Natural killer cell treated with Interleukin-12 subunit alpha and Interleukin-12 subunit beta and Interleukin-15 and Interleukin-18, amount 100 ng/mL, for 72 hours (primary cell): ENCODE measurements around the gene CDC42BPA. TPM values are rescaled to one million over a fixed set of nuclear protein-coding genes. Genes with fewer than 3 reads are reported as not detected.
"Not testable (repeated sequence)": the region's sequence is repeated elsewhere in the genome, so short reads cannot be mapped to it uniquely, and the experiment has no call there.

ENCODE experiments used
- ATAC-seq, 2 donors: fragments of 150-1000 bp; cut with Tn5 transposase in 1 of 2; sonication (Bioruptor Pico), chemical (Tn5 transposase) in 1 of 2; 2 replicates each; pipeline ENCODE4 v1.10.0; 2021
- DNase-seq: peaks from one replicate; pipeline ENCODE4 v3.0.0; 2022; ENCODE audit warnings: low spot score
- H3K27ac Mint-ChIP-seq, 2 donors: 1 replicate in 1 of 2; 2 replicates in 1 of 2; pipeline ENCODE4 v1.8.0; 2022; ENCODE audit warnings: mixed read lengths in 2 of 2, mild to moderate bottlenecking in 1 of 2, moderate library complexity in 1 of 2
- H3K27me3 Mint-ChIP-seq, 2 donors: 1 replicate in 1 of 2; 2 replicates in 1 of 2; pipeline ENCODE4 v1.8.0; 2022; ENCODE audit warnings: mixed read lengths in 2 of 2
- H3K36me3 Mint-ChIP-seq: one replicate; pipeline ENCODE4 v1.8.0; 2022; ENCODE audit warnings: mixed read lengths
- H3K4me1 Mint-ChIP-seq, 2 donors: 1 replicate in 1 of 2; 2 replicates in 1 of 2; pipeline ENCODE4 v1.8.0; 2022; ENCODE audit warnings: low read depth in 2 of 2, mixed read lengths in 2 of 2, mild to moderate bottlenecking in 1 of 2
- H3K4me3 Mint-ChIP-seq: one replicate; pipeline ENCODE4 v1.8.0; 2022; ENCODE audit warnings: mixed read lengths
- H3K9me3 Mint-ChIP-seq: 2 replicates; pipeline ENCODE4 v1.8.0; 2022; ENCODE audit warnings: mixed read lengths
- total RNA-seq, 2 donors: library from RNA; stranded (reverse); gene quantifications; one replicate each; pipeline ENCODE4 v1.2.3, GENCODE V29; 2022

Gene CDC42BPA
- total RNA-seq, 2 donors from 2014 or later = 0.64 to 2.8 TPM

DNA sequence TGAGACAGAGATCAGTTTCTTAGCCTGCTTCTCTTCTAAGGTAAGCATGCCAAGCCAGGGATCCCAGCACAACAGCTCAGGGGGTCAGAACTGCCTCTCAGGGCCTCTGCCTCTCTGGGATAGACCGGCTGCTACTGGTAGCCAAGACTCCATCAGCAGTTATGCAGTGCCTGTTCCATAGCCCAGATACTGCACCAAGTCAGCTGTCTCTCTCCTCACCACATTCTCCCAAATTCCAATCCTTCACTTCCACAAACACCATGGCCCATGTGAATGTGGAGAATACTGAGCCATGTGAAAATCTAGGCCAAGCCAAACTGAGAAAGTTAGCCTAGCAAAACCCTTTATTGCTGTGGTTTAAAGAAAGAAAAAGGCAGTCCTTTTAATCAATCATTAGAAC, 37.5 kb downstream of the CDC42BPA start:
- no peak for ATAC-seq
- Mint-ChIP-seq H3K4me3 (no peak overlapping the region), H3K36me3 (peaks cover under 1% of the 10 kb centered on the region), H3K9me3 (no peaks in the 10 kb centered on the region), H3K27me3 (peaks cover 0 to 2% of the 10 kb centered on the region in 2 donors), H3K4me1 (no peaks in the 10 kb centered on the region), H3K27ac (no peak overlapping the region)
- DNase-seq = no peak

DNA sequence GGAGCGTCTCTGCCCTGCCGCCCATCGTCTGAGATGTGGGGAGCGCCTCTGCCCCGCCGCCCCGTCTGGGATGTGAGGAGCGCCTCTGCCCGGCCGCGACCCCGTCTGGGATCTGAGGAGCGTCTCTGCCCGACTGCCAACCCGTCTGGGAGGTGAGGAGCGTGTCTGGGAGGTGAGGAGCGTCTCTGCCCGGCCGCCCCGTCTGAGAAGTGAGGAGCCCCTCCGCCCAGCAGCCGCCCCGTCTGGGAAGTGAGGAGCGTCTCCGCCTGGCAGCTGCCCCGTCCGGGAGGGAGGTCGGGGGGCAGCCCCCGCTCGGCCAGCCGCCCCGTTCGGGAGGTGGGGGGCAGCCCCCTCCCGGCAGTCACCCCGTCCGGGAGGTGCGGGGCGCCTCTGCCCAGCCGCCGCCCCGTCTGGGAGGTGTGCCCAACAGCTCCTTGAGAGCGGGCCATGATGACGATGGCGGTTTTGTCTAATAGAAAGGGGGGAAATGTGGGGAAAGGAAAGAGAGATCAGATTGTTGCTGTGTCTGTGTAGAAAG, 42.1 kb downstream of the CDC42BPA start:
- H3K36me3 Mint-ChIP-seq, DNase-seq, H3K27me3 Mint-ChIP-seq, H3K9me3 Mint-ChIP-seq, H3K4me1 Mint-ChIP-seq, ATAC-seq, H3K27ac Mint-ChIP-seq, H3K4me3 Mint-ChIP-seq: not testable (repeated sequence)

DNA sequence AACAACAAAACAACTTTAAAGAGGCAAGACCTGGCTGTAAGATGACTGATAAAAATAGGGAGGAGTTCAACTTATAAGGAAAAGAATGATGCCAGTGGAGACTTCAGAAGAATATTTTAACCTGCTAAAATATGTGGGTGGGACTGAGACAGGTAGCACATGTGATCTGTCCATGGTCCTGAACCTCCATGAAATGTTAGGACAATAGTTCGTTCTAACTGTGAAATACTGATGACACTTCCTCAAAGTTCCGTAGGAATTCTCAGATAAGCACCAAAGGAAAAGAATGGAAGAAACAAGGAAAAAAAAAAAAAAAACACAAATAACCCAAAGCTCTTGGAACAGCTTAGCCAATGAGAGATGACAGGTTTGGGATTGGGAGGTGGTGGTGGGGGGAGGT, 44.7 kb downstream of the CDC42BPA start:
- ATAC-seq = no peak
- Mint-ChIP-seq H3K36me3 (no peaks in the 10 kb centered on the region), H3K9me3 (no peaks in the 10 kb centered on the region), H3K27me3 (peaks cover 4 to 7% of the 10 kb centered on the region in 2 donors), H3K4me1 (no peaks in the 10 kb centered on the region), H3K27ac (no peak overlapping the region), H3K4me3 (no peak overlapping the region)
- no peak for DNase-seq

DNA sequence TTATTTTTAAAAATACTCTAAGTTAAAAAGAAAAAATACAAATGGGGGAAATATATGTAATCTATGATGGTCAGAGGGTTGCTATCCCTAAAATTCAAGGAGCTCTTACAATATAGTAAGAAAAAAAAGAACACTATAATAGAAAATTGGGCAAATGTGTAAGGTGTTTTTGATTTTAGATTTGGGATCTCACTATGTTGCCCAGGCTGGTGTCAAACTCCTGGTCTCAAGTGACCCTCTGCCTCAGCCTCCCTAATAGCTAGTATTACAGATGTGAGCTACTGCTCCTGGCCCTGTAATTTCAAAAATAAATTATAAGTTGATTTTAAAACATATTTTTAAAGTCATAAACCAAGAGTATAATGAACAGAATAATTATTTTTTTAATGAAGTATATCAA, 45.9 kb downstream of the CDC42BPA start:
- Mint-ChIP-seq H3K4me3 (no peak overlapping the region), H3K36me3 (no peaks in the 10 kb centered on the region), H3K4me1 (no peaks in the 10 kb centered on the region), H3K27ac (no peak overlapping the region), H3K9me3 (no peaks in the 10 kb centered on the region), H3K27me3 (peaks cover 7% of the 10 kb centered on the region in 2 donors)
- DNase-seq (no peak), ATAC-seq (no peak)

DNA sequence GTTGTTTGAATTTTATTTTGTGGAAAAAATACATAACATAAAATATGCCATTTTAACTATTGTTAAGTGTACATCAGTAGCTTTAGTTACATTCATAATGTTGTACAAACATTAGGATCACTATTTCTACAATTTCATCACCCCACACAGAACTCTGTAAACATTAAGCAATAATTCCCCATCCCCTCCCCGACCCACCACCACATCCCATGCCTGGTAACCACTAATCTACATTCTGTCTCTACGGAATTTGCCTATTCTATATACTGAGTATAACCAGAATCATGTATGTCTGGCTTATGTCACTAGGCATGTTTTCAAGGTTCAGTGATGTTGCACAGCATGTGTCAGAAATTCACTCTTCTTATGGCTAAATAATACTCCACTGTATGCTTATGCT, 47.7 kb downstream of the CDC42BPA start:
- Mint-ChIP-seq H3K36me3 (no peaks in the 10 kb centered on the region), H3K27ac (no peak overlapping the region), H3K27me3 (peaks cover 7 to 12% of the 10 kb centered on the region in 2 donors), H3K4me3 (no peak overlapping the region), H3K4me1 (no peaks in the 10 kb centered on the region), H3K9me3 (no peaks in the 10 kb centered on the region)
- no peak for ATAC-seq
- DNase-seq = no peak

DNA sequence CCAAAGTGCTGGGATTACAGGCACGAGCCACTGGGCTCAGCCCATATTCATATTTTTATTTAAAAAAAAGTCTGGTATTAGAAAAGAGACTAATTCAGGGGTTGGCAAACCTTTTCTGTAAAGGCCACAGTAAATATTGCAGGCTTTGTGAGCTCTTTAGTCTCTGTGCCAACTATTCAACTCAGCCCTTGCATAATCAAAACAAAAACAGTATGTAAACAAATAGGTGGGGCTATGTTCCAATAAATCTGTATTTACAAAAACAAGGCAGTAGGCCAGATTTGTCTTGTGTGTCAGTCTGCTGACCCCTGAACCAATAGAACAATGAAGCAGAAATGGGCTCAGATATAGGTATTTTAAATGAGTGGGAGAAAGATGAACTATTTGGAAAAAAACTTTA, 49.3 kb downstream of the CDC42BPA start:
- ATAC-seq (no peak), DNase-seq (no peak)
- no peaks in the 10 kb centered on the region for H3K9me3 Mint-ChIP-seq
- peaks cover 7 to 12% of the 10 kb centered on the region in 2 donors for H3K27me3 Mint-ChIP-seq
- no peak overlapping the region for H3K4me3 Mint-ChIP-seq
- H3K27ac Mint-ChIP-seq = no peak overlapping the region
- H3K36me3 Mint-ChIP-seq = no peaks in the 10 kb centered on the region
- H3K4me1 Mint-ChIP-seq = no peaks in the 10 kb centered on the region

DNA sequence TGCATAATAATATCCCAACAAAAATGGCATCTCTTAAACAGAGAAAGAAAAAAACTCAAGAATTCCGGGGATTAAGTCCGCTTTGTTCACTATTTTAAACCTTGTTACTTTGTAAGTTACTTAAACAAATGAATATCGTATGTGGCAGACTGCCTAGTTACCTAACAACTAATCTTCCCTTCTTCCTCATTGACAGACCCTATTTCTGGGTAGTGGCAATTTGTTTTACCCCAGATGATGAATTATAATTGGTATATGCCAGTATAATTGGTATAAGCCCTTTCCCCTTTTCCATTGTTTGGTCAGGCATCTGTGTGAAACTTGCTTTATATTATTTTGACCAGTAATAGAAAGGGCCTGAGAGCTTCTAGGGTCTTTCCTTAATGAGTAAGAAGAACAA, 52.4 kb downstream of the CDC42BPA start:
- no peak for DNase-seq
- Mint-ChIP-seq H3K27me3 (peaks cover 7 to 12% of the 10 kb centered on the region in 2 donors), H3K36me3 (no peaks in the 10 kb centered on the region), H3K9me3 (no peaks in the 10 kb centered on the region), H3K4me3 (no peak overlapping the region), H3K4me1 (no peaks in the 10 kb centered on the region), H3K27ac (no peak overlapping the region)
- no peak for ATAC-seq

DNA sequence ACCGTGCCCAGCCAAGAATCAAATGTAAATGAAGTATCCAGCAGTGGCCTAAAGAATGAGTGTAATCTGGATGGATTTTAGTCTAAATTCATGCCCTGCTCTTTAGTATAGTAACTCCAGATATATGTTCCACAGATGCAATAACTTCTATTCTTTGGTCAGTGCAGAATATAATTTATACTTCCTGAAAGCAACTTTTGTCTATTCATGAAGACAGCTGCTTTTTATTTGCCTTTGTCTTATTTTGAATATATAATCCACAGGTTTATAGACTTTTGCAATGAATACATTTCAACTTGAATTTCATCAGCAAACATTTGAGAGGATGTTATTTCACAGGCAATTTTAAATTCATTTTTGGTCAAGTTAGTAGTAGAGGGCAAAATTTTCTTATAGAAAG, 54.4 kb downstream of the CDC42BPA start:
- Mint-ChIP-seq H3K36me3 (no peaks in the 10 kb centered on the region), H3K27me3 (peaks cover 0 to 8% of the 10 kb centered on the region in 2 donors), H3K27ac (no peak overlapping the region), H3K4me1 (no peaks in the 10 kb centered on the region), H3K4me3 (no peak overlapping the region), H3K9me3 (no peaks in the 10 kb centered on the region)
- no peak for DNase-seq
- no peak for ATAC-seq

DNA sequence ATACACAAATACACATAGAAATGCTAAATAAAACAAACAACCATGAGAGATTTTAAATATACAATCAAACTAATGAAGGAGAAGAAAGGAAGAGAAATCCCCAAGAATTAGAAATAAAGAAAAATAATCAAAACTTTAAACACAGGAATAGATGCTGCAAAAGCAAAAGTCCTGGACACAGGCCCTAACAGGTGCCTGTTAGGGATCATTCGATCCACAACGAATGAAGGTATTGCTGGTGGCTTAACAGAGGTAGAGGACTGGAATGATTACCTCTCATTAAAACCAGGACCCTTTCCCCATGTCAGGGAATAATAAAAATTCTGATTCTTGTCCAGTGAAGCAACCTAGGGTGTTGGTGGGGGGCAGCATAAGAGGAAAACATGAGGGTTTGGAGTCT, 56.8 kb downstream of the CDC42BPA start:
- ATAC-seq (no peak), DNase-seq (no peak)
- no peaks in the 10 kb centered on the region for H3K4me1 Mint-ChIP-seq
- H3K36me3 Mint-ChIP-seq = no peaks in the 10 kb centered on the region
- no peaks in the 10 kb centered on the region for H3K9me3 Mint-ChIP-seq
- no peak overlapping the region for H3K27ac Mint-ChIP-seq
- no peak overlapping the region for H3K4me3 Mint-ChIP-seq
- H3K27me3 Mint-ChIP-seq = peaks cover 0 to under 1% of the 10 kb centered on the region in 2 donors

DNA sequence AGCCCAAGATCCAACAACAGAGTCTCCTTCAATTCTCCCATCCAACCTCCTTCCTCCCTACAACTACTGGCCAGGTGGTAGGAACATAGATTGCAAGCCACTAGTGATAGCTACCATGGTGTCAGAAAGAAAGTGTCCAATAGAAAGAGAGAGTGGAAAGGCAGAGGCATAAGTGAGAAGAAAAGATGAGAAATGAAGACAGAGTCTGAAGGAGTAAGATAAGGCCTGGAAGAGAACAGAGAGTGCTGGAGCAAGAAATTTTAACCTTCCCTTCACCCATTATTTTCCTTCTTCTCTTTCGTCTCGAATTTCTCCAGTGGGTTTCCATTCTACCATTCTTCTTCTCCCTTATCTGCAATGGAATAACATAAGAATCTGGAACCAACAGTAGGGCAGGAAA, 57.9 kb downstream of the CDC42BPA start:
- H3K9me3 Mint-ChIP-seq = no peaks in the 10 kb centered on the region
- H3K27ac Mint-ChIP-seq = no peak overlapping the region
- DNase-seq (no peak), ATAC-seq (no peak)
- no peaks in the 10 kb centered on the region for H3K36me3 Mint-ChIP-seq
- H3K27me3 Mint-ChIP-seq = no peaks in the 10 kb centered on the region
- H3K4me3 Mint-ChIP-seq = no peak overlapping the region
- no peaks in the 10 kb centered on the region for H3K4me1 Mint-ChIP-seq

DNA sequence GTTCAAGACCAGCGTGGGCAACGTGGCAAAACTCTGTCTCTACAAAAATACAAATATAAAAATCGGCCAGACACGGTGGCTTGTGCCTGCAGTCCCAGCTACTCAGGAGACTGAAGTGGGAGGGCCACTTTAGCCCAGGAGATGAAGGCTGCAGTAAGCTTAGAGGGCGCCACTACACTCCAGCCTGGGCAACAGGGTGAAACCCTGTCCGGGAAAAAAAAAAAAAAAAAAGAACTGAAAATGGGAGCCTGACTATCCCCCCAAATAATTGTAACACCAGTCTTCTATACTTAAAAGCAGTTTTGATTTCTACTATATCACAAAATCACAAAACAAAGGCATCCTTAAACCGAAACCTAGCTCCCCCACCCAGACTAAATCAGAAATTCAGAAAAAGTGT, 60.3 kb downstream of the CDC42BPA start:
- ATAC-seq = no peak
- peaks cover 3 to 7% of the 10 kb centered on the region in 2 donors for H3K27me3 Mint-ChIP-seq
- no peaks in the 10 kb centered on the region for H3K4me1 Mint-ChIP-seq
- H3K4me3 Mint-ChIP-seq = no peak overlapping the region
- H3K9me3 Mint-ChIP-seq = no peaks in the 10 kb centered on the region
- H3K36me3 Mint-ChIP-seq = no peaks in the 10 kb centered on the region
- H3K27ac Mint-ChIP-seq = no peak overlapping the region
- DNase-seq = no peak

DNA sequence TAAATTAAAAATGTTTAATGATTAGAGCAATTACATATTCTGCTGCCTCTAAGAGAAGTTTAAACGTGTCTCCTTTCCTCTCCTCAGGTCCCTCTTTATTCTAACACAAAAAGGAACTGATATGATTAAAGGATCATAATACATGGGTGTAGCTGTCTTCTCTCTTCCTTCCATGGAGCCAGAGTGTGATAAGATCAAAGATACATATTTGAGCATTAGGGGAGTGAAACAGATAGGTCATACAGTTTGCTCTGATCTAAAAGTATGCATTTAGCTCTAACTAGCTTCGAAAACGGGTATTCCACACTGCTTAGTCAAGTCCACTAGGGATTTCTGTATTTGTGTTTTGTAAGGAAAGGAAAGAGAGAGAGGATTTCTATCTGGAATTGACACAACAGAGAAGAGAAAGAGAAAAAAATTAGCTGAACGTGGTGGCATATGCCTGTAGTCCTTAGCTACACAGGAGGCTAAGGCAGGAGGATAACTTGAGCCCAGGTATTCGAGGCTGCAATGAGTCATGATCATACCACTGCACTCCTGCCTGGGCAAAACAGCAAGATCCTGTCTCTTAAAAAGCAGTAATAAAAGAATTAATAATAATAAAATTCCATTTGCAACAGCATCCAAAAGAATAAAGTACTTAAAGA, 63.1 kb downstream of the CDC42BPA start:
- ATAC-seq (no peak), DNase-seq (no peak)
- Mint-ChIP-seq H3K4me3 (no peak overlapping the region), H3K27me3 (peaks cover 11 to 16% of the 10 kb centered on the region in 2 donors), H3K9me3 (no peaks in the 10 kb centered on the region), H3K36me3 (no peaks in the 10 kb centered on the region), H3K4me1 (no peaks in the 10 kb centered on the region), H3K27ac (no peak overlapping the region)

DNA sequence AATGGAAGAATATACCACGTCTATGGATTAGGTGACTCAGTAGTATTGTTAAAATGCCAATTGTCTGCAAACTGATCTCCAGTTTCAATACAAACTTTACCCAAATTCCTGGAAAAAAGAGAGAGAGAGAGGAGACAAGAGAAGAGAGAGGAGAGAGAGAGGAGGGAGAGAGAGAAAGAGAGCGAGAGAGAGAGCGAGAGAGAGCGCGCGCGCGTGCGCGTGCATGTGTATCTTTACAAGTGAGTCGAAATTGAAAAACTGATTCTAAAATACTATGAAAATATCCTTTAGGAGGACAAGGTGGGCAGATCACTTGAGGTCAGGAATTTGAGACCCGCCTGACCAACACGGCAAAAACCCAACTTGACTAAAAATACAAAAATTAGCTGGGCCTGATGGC, 65.2 kb downstream of the CDC42BPA start:
- H3K27ac Mint-ChIP-seq = no peak overlapping the region
- no peaks in the 10 kb centered on the region for H3K36me3 Mint-ChIP-seq
- H3K4me3 Mint-ChIP-seq = no peak overlapping the region
- peaks cover 14 to 17% of the 10 kb centered on the region in 2 donors for H3K27me3 Mint-ChIP-seq
- ATAC-seq (no peak), DNase-seq (no peak)
- peaks cover under 1% of the 10 kb centered on the region for H3K9me3 Mint-ChIP-seq
- no peaks in the 10 kb centered on the region for H3K4me1 Mint-ChIP-seq

DNA sequence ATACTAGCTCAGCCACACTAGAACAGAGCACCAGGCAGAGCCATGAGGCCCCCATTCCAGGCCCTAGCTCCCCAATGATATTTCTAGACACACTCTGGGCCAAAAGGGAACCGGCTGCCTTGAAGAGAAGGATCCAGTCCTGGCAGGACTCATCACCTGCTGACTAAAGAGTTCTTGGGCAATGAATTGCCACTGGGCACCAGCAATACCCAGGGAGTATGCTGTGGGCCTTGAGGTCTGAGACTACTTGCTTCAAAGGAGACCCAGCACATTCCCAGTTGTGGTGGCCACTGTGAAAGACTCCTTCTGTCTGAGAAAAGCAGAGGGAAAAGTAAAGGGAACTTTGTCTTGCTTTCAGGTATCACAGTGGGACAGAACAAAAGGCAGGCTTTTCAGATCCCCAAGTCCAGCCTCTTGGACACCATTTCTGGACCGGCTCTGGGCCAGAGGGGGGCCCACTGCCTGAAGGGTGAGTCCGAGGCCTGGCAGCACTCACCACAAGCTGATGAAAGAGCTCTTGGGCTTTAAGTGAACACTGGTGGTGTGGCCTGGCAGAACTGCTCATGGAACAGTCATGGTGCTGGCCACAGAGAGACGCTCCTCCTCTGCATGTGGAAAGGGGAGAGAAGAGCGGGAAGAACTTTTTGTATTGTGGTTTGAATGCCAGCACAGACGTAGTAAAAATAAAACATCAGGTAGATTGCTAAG, 72.5 kb downstream of the CDC42BPA start:
- H3K9me3 Mint-ChIP-seq = peaks cover 3% of the 10 kb centered on the region
- DNase-seq (no peak), ATAC-seq (no peak)
- no peaks in the 10 kb centered on the region for H3K36me3 Mint-ChIP-seq
- no peak overlapping the region for H3K27ac Mint-ChIP-seq
- H3K4me3 Mint-ChIP-seq = no peak overlapping the region
- H3K4me1 Mint-ChIP-seq = no peaks in the 10 kb centered on the region
- peaks cover 3 to 19% of the 10 kb centered on the region in 2 donors for H3K27me3 Mint-ChIP-seq
